IMR-90 (cell line): ENCODE measurements around the gene TBC1D4. TPM values are rescaled to one million over a fixed set of nuclear protein-coding genes. Genes with fewer than 3 reads are reported as not detected.

Source experiments
- ATAC-seq: fragments of 200-7000 bp; cut with Tn5 transposase; 2 replicates; pipeline ENCODE4 v1.9.1; 2020; ENCODE audit warnings: low read depth, mild to moderate bottlenecking, moderate library complexity
- Bru-seq: library from RNA; stranded (reverse); fragments of 400-500 nt; gene quantifications from one replicate; lab custom pipeline; 2021; lab: Mats Ljungman, UMichigan
- BruChase-seq, 2 experiments: library from RNA; stranded (reverse); fragments of 400-500 nt; gene quantifications; one replicate each; lab custom pipeline; 2021; lab: Mats Ljungman, UMichigan
- BruUV-seq: library from RNA; stranded (reverse); fragments of 400-500 nt; replicated peaks from 2 replicates; lab custom pipeline; 2021; lab: Mats Ljungman, UMichigan
- CTCF ChIA-PET: fragments of 300-600 bp; formaldehyde crosslinking; extraction: SDS; loops from one replicate; lab custom pipeline; 2021; ENCODE audit warnings: antibody characterized with exemption; lab: Yijun Ruan, JAX
- POLR2A ChIA-PET: fragments of 300-600 bp; sonication (Branson Sonifier 250); formaldehyde crosslinking; loops from one replicate; lab custom pipeline; 2022; ENCODE audit warnings: antibody characterized with exemption; ENCODE audit not compliant: unreplicated experiment; lab: Charles Lee
- DNase-seq: peaks from one replicate; pipeline ENCODE4 v3.0.0; 2013
- H2AFZ ChIP-seq: replicated peaks from 2 replicates; pipeline ENCODE3; 2013; ENCODE audit warnings: low read length, mild to moderate bottlenecking; ENCODE audit not compliant: poor library complexity
- H2AK5ac ChIP-seq: 2 replicates; pipeline ENCODE4 v1.6.1; 2013; ENCODE audit warnings: low read depth, low read length, inconsistent platforms
- H2AK9ac ChIP-seq: replicated peaks from 2 replicates; pipeline ENCODE3; 2013; ENCODE audit warnings: mild to moderate bottlenecking, low read depth, low read length, moderate library complexity; ENCODE audit not compliant: poor library complexity
- H2BK120ac ChIP-seq: 2 replicates; pipeline ENCODE4 v1.6.1; 2013; ENCODE audit warnings: low read depth, low read length, inconsistent platforms
- H2BK15ac ChIP-seq: 3 replicates; pipeline ENCODE4 v1.6.1; 2013; ENCODE audit warnings: low read depth, low read length, inconsistent platforms
- H2BK20ac ChIP-seq: 2 replicates; pipeline ENCODE4 v1.6.1; 2013; ENCODE audit warnings: low read depth, mild to moderate bottlenecking, inconsistent platforms, low read length, moderate library complexity
- H2BK5ac ChIP-seq: 2 replicates; pipeline ENCODE4 v1.6.1; 2013; ENCODE audit warnings: mild to moderate bottlenecking, low read depth, low read length, inconsistent platforms; ENCODE audit not compliant: poor library complexity, severe bottlenecking
- H3K14ac ChIP-seq: replicated peaks from 2 replicates; pipeline ENCODE4 v1.6.1; 2013; ENCODE audit warnings: low read depth, low read length, inconsistent platforms
- H3K18ac ChIP-seq: 2 replicates; pipeline ENCODE4 v1.6.1; 2013; ENCODE audit warnings: low read depth, low read length, control low read depth
- H3K23ac ChIP-seq: 2 replicates; pipeline ENCODE4 v1.6.1; 2013; ENCODE audit warnings: low read depth, low read length, inconsistent platforms
- H3K27ac ChIP-seq: 2 replicates; pipeline ENCODE4 v1.5.1; 2013; ENCODE audit warnings: mild to moderate bottlenecking, control low read depth, low read length; ENCODE audit not compliant: insufficient read depth
- H3K27me3 ChIP-seq: 2 replicates; pipeline ENCODE4 v1.6.1; 2013; ENCODE audit warnings: low read length; ENCODE audit not compliant: control insufficient read depth, insufficient read depth
- H3K36me3 ChIP-seq: 2 replicates; pipeline ENCODE4 v1.6.1; 2013; ENCODE audit warnings: low read length, mixed read lengths; ENCODE audit not compliant: control insufficient read depth, insufficient read depth
- H3K4ac ChIP-seq: 2 replicates; pipeline ENCODE4 v1.6.1; 2013; ENCODE audit warnings: low read depth, low read length, inconsistent platforms
- H3K4me1 ChIP-seq: 2 replicates; pipeline ENCODE4 v1.6.1; 2013; ENCODE audit warnings: low read length, mixed read lengths; ENCODE audit not compliant: control insufficient read depth, insufficient read depth
- H3K4me2 ChIP-seq: 2 replicates; pipeline ENCODE4 v1.6.1; 2013; ENCODE audit warnings: low read depth, mild to moderate bottlenecking, control low read depth, low read length, moderate library complexity
- H3K4me3 ChIP-seq: 2 replicates; pipeline ENCODE4 v1.5.1; 2013; ENCODE audit warnings: low read depth, mild to moderate bottlenecking, control low read depth, low read length, moderate library complexity; ENCODE audit not compliant: insufficient read depth
- H3K56ac ChIP-seq: 2 replicates; pipeline ENCODE4 v1.6.1; 2013; ENCODE audit warnings: low read length, inconsistent platforms; ENCODE audit not compliant: insufficient read depth; ENCODE audit errors: extremely low read depth
- H3K79me1 ChIP-seq, 2 experiments: 2 replicates each; pipeline ENCODE4 v1.6.1; 2013; ENCODE audit warnings: low read length in 2 of 2, inconsistent platforms in 1 of 2, low read depth in 1 of 2
- H3K9ac ChIP-seq: 2 replicates; pipeline ENCODE4 v1.6.1; 2013; ENCODE audit warnings: low read depth, low read length, control low read depth
- H3K9me1 ChIP-seq: 2 replicates; pipeline ENCODE4 v1.6.1; 2013; ENCODE audit warnings: low read length, inconsistent platforms; ENCODE audit not compliant: insufficient read depth
- H3K9me3 ChIP-seq: 2 replicates; pipeline ENCODE4 v1.6.1; 2013; ENCODE audit warnings: low read length; ENCODE audit not compliant: control insufficient read depth, insufficient read depth
- H4K20me1 ChIP-seq: 2 replicates; pipeline ENCODE4 v1.6.1; 2013; ENCODE audit warnings: low read length, inconsistent platforms; ENCODE audit not compliant: insufficient read depth
- H4K5ac ChIP-seq: 2 replicates; pipeline ENCODE4 v1.6.1; 2013; ENCODE audit warnings: mild to moderate bottlenecking, low read depth, low read length, control low read depth
- H4K8ac ChIP-seq, 2 experiments: 2 replicates each; pipeline ENCODE4 v1.6.1; 2013; ENCODE audit warnings: low read depth in 2 of 2, low read length in 2 of 2, control low read depth in 1 of 2, inconsistent platforms in 1 of 2
- H4K91ac ChIP-seq: 2 replicates; pipeline ENCODE4 v1.6.1; 2013; ENCODE audit warnings: low read depth, low read length, inconsistent platforms; ENCODE audit not compliant: insufficient read depth
- BHLHE40 ChIP-seq: fragments of 150-350 bp; IDR thresholded peaks from 2 replicates; pipeline ENCODE4 v1.6.1; 2016; ENCODE audit warnings: mild to moderate bottlenecking, low read depth, low read length
- CEBPB ChIP-seq: IDR thresholded peaks from 2 replicates; pipeline ENCODE4 v1.6.1; 2012; ENCODE audit warnings: low read depth, low read length, improper control_type of control experiment
- CTCF ChIP-seq: conservative IDR thresholded peaks from 2 replicates; pipeline ENCODE4 v1.5.1; 2012; ENCODE audit warnings: mild to moderate bottlenecking, low read depth, low read length, improper control_type of control experiment
- RAD21 ChIP-seq: IDR thresholded peaks from 2 replicates; pipeline ENCODE4 v1.6.1; 2012; ENCODE audit warnings: low read length, improper control_type of control experiment
- RCOR1 ChIP-seq: IDR thresholded peaks from 2 replicates; pipeline ENCODE4 v1.6.1; 2012; ENCODE audit warnings: mild to moderate bottlenecking, low read length, improper control_type of control experiment; ENCODE audit not compliant: insufficient replicate concordance
- USF2 ChIP-seq: fragments of 150-350 bp; IDR thresholded peaks from 2 replicates; pipeline ENCODE4 v1.6.1; 2017; ENCODE audit warnings: mild to moderate bottlenecking, antibody characterized with exemption, low read length, low read depth
- WGBS, 2 experiments: methylation state at CpG; one replicate each; pipeline versions ENCODE4 v1.1.5 to v1.1.7; 2013; ENCODE audit warnings: missing lambda C conversion rate in 2 of 2; ENCODE audit not compliant: insufficient read length in 1 of 2; ENCODE audit errors: extremely low coverage in 2 of 2; 5-methylcytosine and 5-hydroxymethylcytosine counted together
- dilution Hi-C: fragments of 300-500 bp; cut with HindIII; formaldehyde crosslinking; loops from one replicate; pipeline ENCODE4 v1.14.3; 2018; ENCODE audit warnings: low sequenced_read_pairs; ENCODE audit not compliant: unreplicated experiment
- in situ Hi-C: fragments of 300-500 bp; cut with MboI; formaldehyde crosslinking; loops from 3 replicates; pipeline ENCODE4 v1.14.3; 2019; ENCODE audit warnings: low sequenced_read_pairs, inconsistent platforms, mixed read lengths
- intact Hi-C: fragments of 100-400 bp; cut with micrococcal nuclease; formaldehyde crosslinking; loops from 2 replicates; pipeline ENCODE4 v1.10.0; 2022
- long read RNA-seq: library from polyadenylated mRNA; unstranded; transcript quantifications from one replicate; pipeline ENCODE4 v2.0.0, GENCODE V29; 2021; ENCODE audit not compliant: unreplicated experiment
- polyA plus RNA-seq, 3 experiments: library from polyadenylated mRNA; depleted of rRNA; stranded (reverse); fragments of >200 nt; gene quantifications; 2 replicates each; pipeline ENCODE4 v1.2.3, GENCODE V29; 2012; ENCODE audit warnings: low replicate concordance in 1 of 3
- total RNA-seq: library from RNA; depleted of rRNA; stranded (reverse); fragments of >200 nt; gene quantifications from 2 replicates; pipeline ENCODE4 v1.2.3, GENCODE V29; 2012; rRNA removed

TBC1D4 gene, protein sequence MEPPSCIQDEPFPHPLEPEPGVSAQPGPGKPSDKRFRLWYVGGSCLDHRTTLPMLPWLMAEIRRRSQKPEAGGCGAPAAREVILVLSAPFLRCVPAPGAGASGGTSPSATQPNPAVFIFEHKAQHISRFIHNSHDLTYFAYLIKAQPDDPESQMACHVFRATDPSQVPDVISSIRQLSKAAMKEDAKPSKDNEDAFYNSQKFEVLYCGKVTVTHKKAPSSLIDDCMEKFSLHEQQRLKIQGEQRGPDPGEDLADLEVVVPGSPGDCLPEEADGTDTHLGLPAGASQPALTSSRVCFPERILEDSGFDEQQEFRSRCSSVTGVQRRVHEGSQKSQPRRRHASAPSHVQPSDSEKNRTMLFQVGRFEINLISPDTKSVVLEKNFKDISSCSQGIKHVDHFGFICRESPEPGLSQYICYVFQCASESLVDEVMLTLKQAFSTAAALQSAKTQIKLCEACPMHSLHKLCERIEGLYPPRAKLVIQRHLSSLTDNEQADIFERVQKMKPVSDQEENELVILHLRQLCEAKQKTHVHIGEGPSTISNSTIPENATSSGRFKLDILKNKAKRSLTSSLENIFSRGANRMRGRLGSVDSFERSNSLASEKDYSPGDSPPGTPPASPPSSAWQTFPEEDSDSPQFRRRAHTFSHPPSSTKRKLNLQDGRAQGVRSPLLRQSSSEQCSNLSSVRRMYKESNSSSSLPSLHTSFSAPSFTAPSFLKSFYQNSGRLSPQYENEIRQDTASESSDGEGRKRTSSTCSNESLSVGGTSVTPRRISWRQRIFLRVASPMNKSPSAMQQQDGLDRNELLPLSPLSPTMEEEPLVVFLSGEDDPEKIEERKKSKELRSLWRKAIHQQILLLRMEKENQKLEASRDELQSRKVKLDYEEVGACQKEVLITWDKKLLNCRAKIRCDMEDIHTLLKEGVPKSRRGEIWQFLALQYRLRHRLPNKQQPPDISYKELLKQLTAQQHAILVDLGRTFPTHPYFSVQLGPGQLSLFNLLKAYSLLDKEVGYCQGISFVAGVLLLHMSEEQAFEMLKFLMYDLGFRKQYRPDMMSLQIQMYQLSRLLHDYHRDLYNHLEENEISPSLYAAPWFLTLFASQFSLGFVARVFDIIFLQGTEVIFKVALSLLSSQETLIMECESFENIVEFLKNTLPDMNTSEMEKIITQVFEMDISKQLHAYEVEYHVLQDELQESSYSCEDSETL (N-terminal part only)
- total RNA-seq (11.4 and 22.8 TPM in 2 replicates), polyA plus RNA-seq (2012; rRNA removed) (7.5 and 8.8 TPM in 2 replicates), Bru-seq, nascent RNA (percentile 58 among the genes with signal in this experiment), BruChase-seq, experiment 1, labeled RNA remaining after a 6-hour chase (percentile 46 among the genes with signal in this experiment), BruChase-seq, experiment 2, labeled RNA remaining after a 2-hour chase (percentile 54 among the genes with signal in this experiment)
- 2.2 and 4.6 TPM in 2 replicates for polyA plus RNA-seq (2012; cell fraction: cytosol; rRNA removed)
- polyA plus RNA-seq (2012; cell fraction: nucleus; rRNA removed; ENCODE audit: low replicate concordance), result 4.2 and 10.0 TPM in 2 replicates
- long read RNA-seq, full-length matches to known transcripts, result 1 of 18 reads
- long read RNA-seq, partial matches to known transcripts, result 15 of 18 reads
- long read RNA-seq, other reads (novel, unspliced or antisense), result 2 of 18 reads

GRCh38 chr13:75482070-75482819 lies at the start of gene TBC1D4:
Gene TBC1D4 (minus strand): TSS chr13:75482169. CDS start chr13:75481767, 402 bp downstream.
- Histone ChIP-seq H4K91ac (no peak within 1 kb of the TSS), H4K5ac (no peak within 1 kb of the TSS), H3K9me3 (no peaks in the 10 kb centered on the region), H3K9me1 (0 out of 2 replicates have a peak, but pooled peaks cover 4% of the 10 kb centered on the region), H3K36me3 (no peaks in the 10 kb centered on the region), H3K27ac (peak within 1 kb of the TSS; percentile 25), H3K23ac (peak within 1 kb of the TSS; percentile 36; the same call in 1 of the 2 replicates), H2AK5ac (no peak within 1 kb of the TSS), H2AK9ac (peak within 1 kb of the TSS; percentile 73), H2AFZ (peak within 1 kb of the TSS; percentile 91), H3K9ac (peak within 1 kb of the TSS; percentile 57), H4K20me1 (0 out of 2 replicates have a peak, but pooled peaks cover 3% of the 10 kb centered on the region), H3K27me3 (no peaks in the 10 kb centered on the region), H3K56ac (no peak within 1 kb of the TSS), H2BK5ac (peak within 1 kb of the TSS; percentile 7), H2BK120ac (no peak within 1 kb of the TSS; the same call in 1 of the 2 replicates), H3K4me2 (peak within 1 kb of the TSS; percentile 87), H2BK20ac (no peak within 1 kb of the TSS), H4K8ac (no peak within 1 kb of the TSS; a peak in 1 of 4 replicates), H3K4ac (peak within 1 kb of the TSS; percentile 14; the same call in 1 of the 2 replicates), H3K14ac (no peak within 1 kb of the TSS), H3K18ac (no peak within 1 kb of the TSS), H3K4me1 (peaks cover 3% of the 10 kb centered on the region; the same call in 1 of the 2 replicates), H3K79me1 (peaks cover 5 to 21% of the 10 kb centered on the region in 2 experiments), H3K4me3 (peak within 1 kb of the TSS; percentile 49), H2BK15ac (no peak within 1 kb of the TSS)
- BruUV-seq, result no TSS peak
- DNase-seq (peak; percentile 82), ATAC-seq (peak; percentile 86)
- ChIA-PET CTCF (interaction anchor here (0.6 to 1.5 kb wide), 18 partner anchors 8 to 844 kb away, joined by 3 to 8 read pairs (median 4); partner anchors contain the start of gene COMMD6), POLR2A (interaction anchor here (0.5 to 0.7 kb wide), 4 partner anchors 11 to 170 kb away, joined by 3 to 4 read pairs (median 3); no protein-coding TSS in a partner anchor)
- in situ Hi-C loops, result loop anchor here (5.0 kb wide), 1 partner anchor 65 kb away; the partner anchor contains the start of gene UCHL3
- dilution Hi-C loops, result no loop called here
- intact Hi-C loops, result loop anchor here (1.0 to 2.0 kb wide), 3 partner anchors 67 to 155 kb away; partner anchors contain the start of genes LMO7 and UCHL3
- WGBS, 2 experiments, result 0% methylated on average over 6 of the region's 58 CpGs; no CpG with 5 or more reads in 1 of the 2 experiments
- TF ChIP-seq BHLHE40, result no peak
- no peak for TF ChIP-seq CEBPB
- TF ChIP-seq CTCF, result peak; percentile 84
- TF ChIP-seq RAD21, result peak; percentile 57
- no peak for TF ChIP-seq USF2
- no peak for TF ChIP-seq RCOR1
